Measurements from ENCODE around the gene CDH13. TPM values are rescaled to one million over a fixed set of nuclear protein-coding genes. Genes with fewer than 3 reads are reported as not detected.

CDH13 gene
- total RNA-seq, 1 experiment from 2014 or later, result 0.80 TPM

GRCh38 chr16:83013071-83013470 lies 386.3 kb downstream of the CDH13 start:
- Histone ChIP-seq H3K27me3 (ENCODE audit: control insufficient read depth, insufficient read depth, low read length) (no peaks in the 10 kb centered on the region), H3K4me3 (ENCODE audit: insufficient read depth, low read depth, low read length) (no peak overlapping the region), H3K36me3 (replicated peaks; ENCODE audit: control insufficient read depth, insufficient read depth, low read length) (no peaks in the 10 kb centered on the region)
- no peak for DNase-seq

DNA sequence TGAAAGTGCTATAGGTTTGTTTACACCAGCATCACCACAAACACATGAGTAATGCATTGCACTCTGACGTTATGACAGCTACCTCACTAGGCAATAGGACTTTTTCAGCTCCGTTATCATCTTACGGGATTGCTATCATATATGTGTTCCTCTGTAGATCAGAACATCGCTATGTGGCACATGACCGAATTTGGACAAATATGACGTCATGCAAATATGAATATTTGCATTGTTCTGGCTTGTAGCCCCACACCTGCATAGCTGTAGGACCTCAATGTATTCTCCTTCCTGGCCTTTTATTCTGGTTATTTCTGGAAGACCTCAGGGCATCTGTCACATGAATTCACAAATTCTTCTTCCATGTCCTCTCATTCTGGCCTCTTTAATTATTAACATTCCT lies 393.2 kb downstream of the CDH13 start:
- no peaks in the 10 kb centered on the region for H3K36me3 ChIP-seq (replicated peaks; ENCODE audit: control insufficient read depth, insufficient read depth, low read length)

GRCh38 chr16:83021045-83021444 lies 394.3 kb downstream of the CDH13 start:
- Histone ChIP-seq H3K4me3 (ENCODE audit: insufficient read depth, low read depth, low read length) (no peak overlapping the region), H3K27me3 (ENCODE audit: control insufficient read depth, insufficient read depth, low read length) (no peaks in the 10 kb centered on the region), H3K36me3 (replicated peaks; ENCODE audit: control insufficient read depth, insufficient read depth, low read length) (no peaks in the 10 kb centered on the region)
- DNase-seq, result no peak

More for the DNA sequence above, 393.2 kb downstream of the CDH13 start:
- DNase-seq, result no peak
- Histone ChIP-seq H3K4me3 (ENCODE audit: insufficient read depth, low read depth, low read length) (no peak overlapping the region), H3K27me3 (ENCODE audit: control insufficient read depth, insufficient read depth, low read length) (no peaks in the 10 kb centered on the region)

DNA sequence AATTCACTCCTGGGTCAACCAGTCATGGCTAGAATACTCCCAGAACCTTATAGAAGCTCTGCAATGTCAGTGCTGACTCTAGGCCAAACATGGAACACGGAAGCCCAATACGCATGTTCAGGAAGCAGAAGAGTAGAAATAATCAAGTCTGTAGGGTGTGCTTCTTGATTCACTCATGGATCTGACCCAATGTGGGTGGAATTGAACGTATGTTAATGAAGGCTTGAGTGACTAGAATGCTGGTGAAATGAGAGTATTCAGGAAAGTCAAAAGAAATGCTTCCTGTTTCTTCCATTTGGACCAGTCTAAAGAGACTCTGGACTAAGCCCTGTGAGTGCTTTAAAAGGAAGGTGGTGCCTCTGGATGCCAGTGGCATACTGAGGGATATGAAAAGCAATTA lies 395.0 kb downstream of the CDH13 start:
- H3K27me3 ChIP-seq (ENCODE audit: control insufficient read depth, insufficient read depth, low read length), result no peaks in the 10 kb centered on the region
- no peak for DNase-seq
- H3K4me3 ChIP-seq (ENCODE audit: insufficient read depth, low read depth, low read length), result no peak overlapping the region
- no peaks in the 10 kb centered on the region for H3K36me3 ChIP-seq (replicated peaks; ENCODE audit: control insufficient read depth, insufficient read depth, low read length)

- Histone ChIP-seq H3K36me3 (replicated peaks; ENCODE audit: control insufficient read depth, insufficient read depth, low read length) (no peaks in the 10 kb centered on the region), H3K27me3 (ENCODE audit: control insufficient read depth, insufficient read depth, low read length) (no peaks in the 10 kb centered on the region), H3K4me3 (ENCODE audit: insufficient read depth, low read depth, low read length) (no peak overlapping the region)
- DNase-seq, result no peak
These were observed 396.2 kb downstream of the CDH13 start for GRCh38 chr16:83023011-83023410.

DNA sequence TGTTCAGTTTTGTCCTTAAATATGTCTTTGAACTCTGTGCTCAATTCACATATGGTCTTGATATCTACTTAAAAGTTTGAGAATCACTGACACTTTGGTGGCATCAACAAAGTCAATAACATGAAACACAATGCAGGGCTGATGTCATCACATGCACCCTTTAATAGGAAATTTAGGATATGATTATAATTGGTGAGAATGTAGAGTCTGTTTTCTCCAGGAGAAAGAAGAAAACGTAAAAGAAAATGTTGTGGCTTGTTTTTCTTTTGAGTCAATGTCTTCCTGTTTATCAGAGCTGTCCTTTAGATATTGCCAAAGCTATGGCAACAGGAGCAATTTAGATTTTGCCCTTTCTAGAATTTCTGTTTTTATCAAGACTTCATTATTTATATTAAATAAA lies 396.9 kb downstream of the CDH13 start:
- no peak overlapping the region for H3K4me3 ChIP-seq (ENCODE audit: insufficient read depth, low read depth, low read length)
- DNase-seq, result no peak
- no peaks in the 10 kb centered on the region for H3K27me3 ChIP-seq (ENCODE audit: control insufficient read depth, insufficient read depth, low read length)
- H3K36me3 ChIP-seq (replicated peaks; ENCODE audit: control insufficient read depth, insufficient read depth, low read length), result no peaks in the 10 kb centered on the region

DNA sequence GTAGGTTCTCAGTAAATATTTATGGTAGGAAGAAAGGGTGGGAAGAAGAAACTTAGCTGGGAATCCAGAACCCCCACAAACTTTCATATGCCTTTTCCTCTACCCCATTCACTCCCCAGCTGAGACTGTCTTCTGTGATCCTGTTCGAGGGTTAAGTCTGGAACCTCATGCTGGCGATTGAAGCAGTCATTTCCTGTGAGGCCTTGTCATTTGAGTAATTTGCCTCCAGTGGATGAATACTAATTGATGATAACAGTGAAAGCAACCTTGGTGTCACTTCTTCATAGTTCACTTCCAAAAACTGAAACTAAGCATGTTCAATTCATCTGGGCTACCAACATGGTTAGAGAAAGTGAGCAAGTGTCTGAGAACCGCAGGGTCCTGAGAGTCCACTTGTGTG lies 401.2 kb downstream of the CDH13 start:
- Histone ChIP-seq H3K4me3 (ENCODE audit: insufficient read depth, low read depth, low read length) (no peak overlapping the region), H3K27me3 (ENCODE audit: control insufficient read depth, insufficient read depth, low read length) (no peaks in the 10 kb centered on the region), H3K36me3 (replicated peaks; ENCODE audit: control insufficient read depth, insufficient read depth, low read length) (no peaks in the 10 kb centered on the region)
- no peak for DNase-seq

DNA sequence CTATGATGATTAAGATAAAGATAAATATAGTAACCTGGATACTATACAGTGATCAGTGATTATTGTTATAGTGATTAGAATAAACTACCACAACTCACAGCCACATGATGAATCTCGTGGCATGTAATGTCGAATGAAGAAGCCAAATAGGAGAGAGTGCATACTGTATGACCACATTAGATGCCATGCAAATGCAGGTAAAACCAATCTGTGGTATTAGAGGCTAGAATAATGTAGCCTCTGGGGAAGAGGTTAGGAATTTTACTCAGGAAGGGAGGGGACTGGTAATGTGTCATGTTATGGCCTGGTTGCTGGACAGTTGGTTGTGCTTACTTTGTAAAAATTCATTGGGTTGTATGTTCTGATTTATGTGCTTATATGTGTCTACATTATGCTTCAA lies 402.7 kb downstream of the CDH13 start:
- no peaks in the 10 kb centered on the region for H3K36me3 ChIP-seq (replicated peaks; ENCODE audit: control insufficient read depth, insufficient read depth, low read length)
- no peaks in the 10 kb centered on the region for H3K27me3 ChIP-seq (ENCODE audit: control insufficient read depth, insufficient read depth, low read length)
- no peak overlapping the region for H3K4me3 ChIP-seq (ENCODE audit: insufficient read depth, low read depth, low read length)
- DNase-seq, result no peak

GRCh38 chr16:83031524-83031923 lies 404.8 kb downstream of the CDH13 start:
- Histone ChIP-seq H3K36me3 (replicated peaks; ENCODE audit: control insufficient read depth, insufficient read depth, low read length) (no peaks in the 10 kb centered on the region), H3K27me3 (ENCODE audit: control insufficient read depth, insufficient read depth, low read length) (no peaks in the 10 kb centered on the region), H3K4me3 (ENCODE audit: insufficient read depth, low read depth, low read length) (no peak overlapping the region)
- DNase-seq, result no peak

- no peak overlapping the region for H3K4me3 ChIP-seq (ENCODE audit: insufficient read depth, low read depth, low read length)
- H3K27me3 ChIP-seq (ENCODE audit: control insufficient read depth, insufficient read depth, low read length), result no peaks in the 10 kb centered on the region
- H3K36me3 ChIP-seq (replicated peaks; ENCODE audit: control insufficient read depth, insufficient read depth, low read length), result no peaks in the 10 kb centered on the region
- no peak for DNase-seq
These were observed 410.3 kb downstream of the CDH13 start for GRCh38 chr16:83037102-83037501.

DNA sequence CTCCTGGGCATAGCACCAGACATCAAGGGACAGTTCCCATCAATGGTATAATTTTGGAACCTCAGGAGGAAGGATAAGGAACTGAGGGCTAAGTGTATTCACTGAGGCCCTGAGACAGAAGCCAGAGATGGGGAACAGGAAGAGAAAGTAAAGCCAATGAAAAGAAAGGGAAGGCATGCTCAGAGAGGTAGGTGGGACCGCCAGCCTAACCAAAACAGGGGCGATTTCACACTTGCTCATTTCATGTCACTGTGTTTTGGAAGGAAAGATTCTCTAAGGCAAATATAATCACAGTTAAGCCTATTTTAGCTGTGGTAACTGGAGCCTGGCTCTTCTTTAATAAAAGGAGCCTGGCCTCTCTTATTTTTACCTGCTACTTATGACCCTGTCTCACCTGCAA lies 411.1 kb downstream of the CDH13 start:
- Histone ChIP-seq H3K27me3 (ENCODE audit: control insufficient read depth, insufficient read depth, low read length) (no peaks in the 10 kb centered on the region), H3K36me3 (replicated peaks; ENCODE audit: control insufficient read depth, insufficient read depth, low read length) (no peaks in the 10 kb centered on the region), H3K4me3 (ENCODE audit: insufficient read depth, low read depth, low read length) (no peak overlapping the region)
- no peak for DNase-seq

- H3K36me3 ChIP-seq (replicated peaks; ENCODE audit: control insufficient read depth, insufficient read depth, low read length), result no peaks in the 10 kb centered on the region
- no peaks in the 10 kb centered on the region for H3K27me3 ChIP-seq (ENCODE audit: control insufficient read depth, insufficient read depth, low read length)
- no peak overlapping the region for H3K4me3 ChIP-seq (ENCODE audit: insufficient read depth, low read depth, low read length)
- no peak for DNase-seq
These were observed 413.4 kb downstream of the CDH13 start for GRCh38 chr16:83040174-83040573.

DNA sequence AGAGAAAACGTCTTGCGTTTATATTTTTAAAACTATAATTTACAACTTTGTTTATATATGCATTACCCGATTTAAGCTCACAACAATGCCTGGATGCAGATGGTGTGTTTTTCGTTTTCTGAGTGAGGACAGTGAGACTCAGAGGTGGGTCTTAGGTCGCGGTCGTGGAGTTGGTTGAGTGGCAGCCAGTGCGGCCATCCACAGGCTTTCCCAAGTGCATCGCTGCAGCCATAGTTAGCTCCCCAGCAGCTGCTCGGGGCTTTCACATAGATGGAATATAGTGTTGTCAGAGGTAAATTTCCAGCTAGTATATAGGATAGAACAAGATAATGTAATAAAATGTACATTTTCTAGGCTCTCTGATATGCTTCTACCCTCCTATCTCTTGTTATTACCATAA lies 417.8 kb downstream of the CDH13 start:
- Histone ChIP-seq H3K27me3 (ENCODE audit: control insufficient read depth, insufficient read depth, low read length) (no peaks in the 10 kb centered on the region), H3K4me3 (ENCODE audit: insufficient read depth, low read depth, low read length) (no peak overlapping the region), H3K36me3 (replicated peaks; ENCODE audit: control insufficient read depth, insufficient read depth, low read length) (no peaks in the 10 kb centered on the region)
- DNase-seq, result no peak

- Histone ChIP-seq H3K36me3 (replicated peaks; ENCODE audit: control insufficient read depth, insufficient read depth, low read length) (no peaks in the 10 kb centered on the region), H3K4me3 (ENCODE audit: insufficient read depth, low read depth, low read length) (no peak overlapping the region)
- DNase-seq, result no peak
These were observed 419.0 kb downstream of the CDH13 start for GRCh38 chr16:83045790-83046189.

GRCh38 chr16:83046664-83047063 lies 419.9 kb downstream of the CDH13 start:
- H3K36me3 ChIP-seq (replicated peaks; ENCODE audit: control insufficient read depth, insufficient read depth, low read length), result no peaks in the 10 kb centered on the region
- H3K27me3 ChIP-seq (ENCODE audit: control insufficient read depth, insufficient read depth, low read length), result no peaks in the 10 kb centered on the region
- no peak for DNase-seq
- H3K4me3 ChIP-seq (ENCODE audit: insufficient read depth, low read depth, low read length), result no peak overlapping the region

More at GRCh38 chr16:83045790-83046189, 419.0 kb downstream of the CDH13 start:
- H3K27me3 ChIP-seq (ENCODE audit: control insufficient read depth, insufficient read depth, low read length), result no peaks in the 10 kb centered on the region

DNA sequence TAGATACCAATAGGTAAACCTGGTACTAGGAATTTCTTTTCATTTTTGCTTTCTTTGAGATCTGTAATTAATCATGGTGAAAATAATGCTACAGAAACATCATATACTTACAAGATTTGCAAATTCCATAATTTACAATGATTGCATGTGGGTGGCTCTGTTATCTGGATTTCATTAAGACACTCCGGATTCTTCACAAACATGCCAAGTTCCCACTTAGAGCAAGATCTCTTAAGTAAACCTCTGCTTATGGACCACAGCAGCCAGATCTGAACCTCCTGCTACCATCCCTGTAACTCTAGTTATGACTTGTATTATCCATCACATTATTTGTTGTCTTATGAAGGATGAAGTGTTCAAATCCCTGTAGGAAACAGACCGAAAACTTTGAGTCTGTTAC lies 424.7 kb downstream of the CDH13 start:
- no peak overlapping the region for H3K4me3 ChIP-seq (ENCODE audit: insufficient read depth, low read depth, low read length)
- no peaks in the 10 kb centered on the region for H3K27me3 ChIP-seq (ENCODE audit: control insufficient read depth, insufficient read depth, low read length)
- no peak for DNase-seq
- H3K36me3 ChIP-seq (replicated peaks; ENCODE audit: control insufficient read depth, insufficient read depth, low read length), result no peaks in the 10 kb centered on the region
